ENCODE measurements around the gene THRSP.

GRCh38 chr11:78038697-78039313 is 24.9 kb upstream of the THRSP start:
- TF ChIP-seq ELF4 (IDR thresholded peaks at IDR 0.05) (no peak), FOXM1 (IDR thresholded peaks at IDR 0.05; ENCODE audit: borderline replicate concordance) (no peak)

All from HEK293T (cell line).